ENCODE measurements around the gene PVR. TPM values are rescaled to one million over a fixed set of nuclear protein-coding genes. Genes with fewer than 3 reads are reported as not detected.

PVR gene
- total RNA-seq, 1 donor from 2014 or later: 14.8 TPM

DNA sequence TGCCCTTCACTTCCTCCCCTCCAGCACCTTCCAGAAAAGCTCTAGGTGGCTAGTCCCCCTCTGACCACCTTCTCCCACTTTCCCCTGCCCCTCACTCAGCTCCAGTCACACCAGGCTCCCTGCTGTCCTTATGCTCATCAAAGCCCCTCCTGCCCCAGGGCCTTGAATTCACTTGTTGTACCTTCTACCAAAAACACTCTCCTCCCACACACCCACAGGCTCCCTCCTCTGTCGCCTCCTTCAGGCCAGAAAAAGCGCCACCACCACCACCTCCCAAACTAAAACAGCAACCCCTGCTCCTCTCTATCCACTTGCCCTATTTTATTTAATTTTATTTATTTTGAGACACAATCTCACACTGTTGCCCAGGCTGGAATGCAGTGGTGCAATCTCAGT is 50.5 kb downstream of the PVR start:
- Mint-ChIP-seq H3K36me3 (ENCODE audit: unreplicated experiment) (no peaks in the 10 kb centered on the region), H3K27ac (ENCODE audit: unreplicated experiment) (no peak overlapping the region), H3K27me3 (ENCODE audit: unreplicated experiment) (peaks cover 2% of the 10 kb centered on the region), H3K4me1 (ENCODE audit: low read depth, unreplicated experiment) (no peaks in the 10 kb centered on the region), H3K9me3 (ENCODE audit: unreplicated experiment) (peaks cover 2% of the 10 kb centered on the region), H3K4me3 (ENCODE audit: unreplicated experiment) (no peak overlapping the region)
- no peak for DNase-seq
- TF ChIP-seq, protein P1, sequence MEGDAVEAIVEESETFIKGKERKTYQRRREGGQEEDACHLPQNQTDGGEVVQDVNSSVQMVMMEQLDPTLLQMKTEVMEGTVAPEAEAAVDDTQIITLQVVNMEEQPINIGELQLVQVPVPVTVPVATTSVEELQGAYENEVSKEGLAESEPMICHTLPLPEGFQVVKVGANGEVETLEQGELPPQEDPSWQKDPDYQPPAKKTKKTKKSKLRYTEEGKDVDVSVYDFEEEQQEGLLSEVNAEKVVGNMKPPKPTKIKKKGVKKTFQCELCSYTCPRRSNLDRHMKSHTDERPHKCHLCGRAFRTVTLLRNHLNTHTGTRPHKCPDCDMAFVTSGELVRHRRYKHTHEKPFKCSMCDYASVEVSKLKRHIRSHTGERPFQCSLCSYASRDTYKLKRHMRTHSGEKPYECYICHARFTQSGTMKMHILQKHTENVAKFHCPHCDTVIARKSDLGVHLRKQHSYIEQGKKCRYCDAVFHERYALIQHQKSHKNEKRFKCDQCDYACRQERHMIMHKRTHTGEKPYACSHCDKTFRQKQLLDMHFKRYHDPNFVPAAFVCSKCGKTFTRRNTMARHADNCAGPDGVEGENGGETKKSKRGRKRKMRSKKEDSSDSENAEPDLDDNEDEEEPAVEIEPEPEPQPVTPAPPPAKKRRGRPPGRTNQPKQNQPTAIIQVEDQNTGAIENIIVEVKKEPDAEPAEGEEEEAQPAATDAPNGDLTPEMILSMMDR (IDR thresholded peaks at IDR 0.05; ENCODE audit: partially characterized antibody, unreplicated experiment): no peak

DNA sequence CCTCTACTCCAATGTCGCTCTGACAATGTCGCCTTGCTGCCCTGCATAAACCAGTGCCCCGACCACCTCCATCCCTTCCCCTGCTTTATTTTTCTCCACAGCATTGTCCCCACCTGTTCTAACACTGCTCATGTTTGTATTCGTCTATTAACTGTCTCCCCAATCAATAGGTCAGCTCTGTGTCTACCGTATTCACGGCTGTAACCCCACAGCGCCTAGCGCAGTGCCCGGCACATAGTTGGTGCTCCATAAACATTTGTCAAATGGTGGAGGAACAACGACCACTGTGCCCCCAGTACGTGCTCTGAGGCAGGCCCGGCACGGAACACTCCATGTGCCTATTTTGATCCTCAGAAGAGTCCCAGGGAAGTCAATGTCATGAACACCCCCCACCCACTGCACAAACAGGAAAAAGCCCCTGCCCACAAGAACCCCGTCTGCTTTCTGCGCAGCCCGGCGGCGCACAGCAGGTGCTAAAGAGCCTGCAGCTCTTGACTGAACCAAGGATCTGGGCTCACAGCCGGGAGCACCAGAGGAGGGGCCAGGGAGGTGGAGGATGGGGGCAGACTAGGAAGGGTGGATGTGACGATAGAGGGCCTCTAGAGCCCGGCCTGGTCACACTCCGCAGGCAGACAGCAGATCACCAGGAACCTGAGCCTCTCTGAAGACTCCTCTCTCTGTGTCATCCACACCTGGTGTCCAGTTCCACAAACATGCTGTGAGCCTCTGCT is 53.4 kb downstream of the PVR start:
- Mint-ChIP-seq H3K27ac (ENCODE audit: unreplicated experiment) (no peak overlapping the region), H3K4me3 (ENCODE audit: unreplicated experiment) (no peak overlapping the region), H3K9me3 (ENCODE audit: unreplicated experiment) (peaks cover 2% of the 10 kb centered on the region), H3K36me3 (ENCODE audit: unreplicated experiment) (no peaks in the 10 kb centered on the region), H3K4me1 (ENCODE audit: low read depth, unreplicated experiment) (no peaks in the 10 kb centered on the region), H3K27me3 (ENCODE audit: unreplicated experiment) (peaks cover 2% of the 10 kb centered on the region)
- TF ChIP-seq, protein P1 (IDR thresholded peaks at IDR 0.05; ENCODE audit: partially characterized antibody, unreplicated experiment): no peak
- DNase-seq: no peak

DNA sequence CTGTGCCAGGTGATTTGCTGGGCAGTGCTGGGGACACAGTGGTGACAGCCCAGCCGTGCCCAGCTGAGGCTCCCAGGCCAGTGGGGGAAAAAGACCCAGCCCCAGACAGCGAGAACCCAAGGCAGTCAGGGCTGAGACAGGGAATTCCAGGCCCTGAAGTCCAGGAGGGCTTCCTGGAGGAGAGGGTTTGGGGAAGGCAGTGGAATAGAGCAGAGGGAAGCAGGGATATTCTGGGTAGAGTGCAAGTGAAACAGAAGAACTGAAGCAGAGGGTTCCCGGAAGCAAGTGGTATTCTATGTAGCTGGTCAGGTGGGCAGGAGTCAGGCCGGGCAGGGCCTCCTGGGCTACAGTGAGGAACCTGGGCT is 53.9 kb downstream of the PVR start:
- Mint-ChIP-seq H3K4me1 (ENCODE audit: low read depth, unreplicated experiment) (no peaks in the 10 kb centered on the region), H3K36me3 (ENCODE audit: unreplicated experiment) (no peaks in the 10 kb centered on the region), H3K27me3 (ENCODE audit: unreplicated experiment) (peaks cover 2% of the 10 kb centered on the region), H3K4me3 (ENCODE audit: unreplicated experiment) (no peak overlapping the region), H3K9me3 (ENCODE audit: unreplicated experiment) (peaks cover 2% of the 10 kb centered on the region), H3K27ac (ENCODE audit: unreplicated experiment) (no peak overlapping the region)
- no peak for DNase-seq
- TF ChIP-seq, protein P1 (IDR thresholded peaks at IDR 0.05; ENCODE audit: partially characterized antibody, unreplicated experiment): no peak

DNA sequence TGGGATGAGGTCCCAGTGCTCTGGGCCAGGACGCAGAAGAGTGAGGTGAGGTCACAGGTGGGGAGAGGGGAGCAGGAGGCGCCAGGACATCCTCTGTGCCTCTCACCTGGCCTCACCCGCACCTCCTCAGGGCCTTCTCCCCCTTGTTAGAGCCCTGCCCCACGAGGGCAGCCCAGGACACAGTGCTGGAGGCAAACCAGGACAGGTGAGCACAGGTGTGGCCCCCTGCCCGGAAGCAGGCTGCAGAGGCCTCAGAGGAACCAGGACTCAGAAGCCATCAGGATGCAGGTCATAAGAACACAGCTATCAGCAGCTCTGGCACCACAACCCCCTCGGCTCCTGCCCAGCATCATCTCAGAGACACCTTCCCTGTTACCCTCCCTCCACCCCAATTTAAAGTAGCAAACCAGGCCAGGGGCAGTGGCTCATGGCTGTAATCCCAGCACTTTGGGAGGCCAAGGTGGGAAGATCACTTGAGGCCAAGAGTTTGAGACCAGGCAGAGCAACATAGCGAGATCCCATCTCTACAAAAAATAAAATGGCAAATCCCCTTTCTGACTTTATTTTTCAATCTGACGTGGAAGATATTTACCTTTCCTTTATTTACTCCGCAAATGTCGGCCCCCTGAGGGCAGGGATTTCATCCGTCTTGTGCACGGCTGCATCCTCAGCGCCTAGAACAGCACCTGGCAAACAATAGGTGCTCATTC is 54.9 kb downstream of the PVR start, which contains the start of gene CEACAM16:
Gene CEACAM16, plus strand, starts transcription at position 660 of the 710 bp plus-strand sequence. CDS start 2,306 bp downstream, outside the sequence.
- Mint-ChIP-seq H3K27me3 (ENCODE audit: unreplicated experiment) (peaks cover 2% of the 10 kb centered on the region), H3K4me1 (ENCODE audit: low read depth, unreplicated experiment) (no peaks in the 10 kb centered on the region), H3K9me3 (ENCODE audit: unreplicated experiment) (peaks cover 2% of the 10 kb centered on the region), H3K4me3 (ENCODE audit: unreplicated experiment) (no peak within 1 kb of the TSS), H3K27ac (ENCODE audit: unreplicated experiment) (no peak within 1 kb of the TSS), H3K36me3 (ENCODE audit: unreplicated experiment) (no peaks in the 10 kb centered on the region)
- TF ChIP-seq, protein P1 (IDR thresholded peaks at IDR 0.05; ENCODE audit: partially characterized antibody, unreplicated experiment): no peak
- no peak for DNase-seq

DNA sequence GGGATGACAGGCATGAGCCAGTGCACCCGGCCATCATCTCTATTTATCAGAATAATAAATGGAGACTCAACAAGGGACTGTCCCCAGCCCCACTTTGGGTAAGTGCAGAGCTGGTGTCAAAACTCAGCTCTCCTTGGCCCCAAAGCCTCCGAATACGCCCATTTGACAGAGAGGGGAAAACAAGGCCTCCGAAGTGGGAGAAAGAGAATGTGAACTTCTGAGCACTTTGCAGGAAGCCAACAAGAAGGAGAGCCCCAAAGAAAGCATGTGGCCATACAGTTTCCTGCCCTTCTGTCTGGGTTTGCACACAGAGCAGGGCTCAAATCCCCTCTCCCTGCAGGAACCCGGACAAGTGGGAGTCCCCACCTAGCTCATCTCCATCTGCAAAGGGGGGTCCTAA is 56.8 kb downstream of the PVR start:
- no peaks in the 10 kb centered on the region for H3K4me1 Mint-ChIP-seq (ENCODE audit: low read depth, unreplicated experiment)

More for the DNA sequence above, 56.8 kb downstream of the PVR start:
- H3K36me3 Mint-ChIP-seq (ENCODE audit: unreplicated experiment): no peaks in the 10 kb centered on the region
- H3K4me3 Mint-ChIP-seq (ENCODE audit: unreplicated experiment): no peak overlapping the region
- peaks cover 2% of the 10 kb centered on the region for H3K9me3 Mint-ChIP-seq (ENCODE audit: unreplicated experiment)
- DNase-seq: no peak
- no peak overlapping the region for H3K27ac Mint-ChIP-seq (ENCODE audit: unreplicated experiment)
- TF ChIP-seq, protein P1 (IDR thresholded peaks at IDR 0.05; ENCODE audit: partially characterized antibody, unreplicated experiment): no peak
- H3K27me3 Mint-ChIP-seq (ENCODE audit: unreplicated experiment): no peaks in the 10 kb centered on the region
